GM11168 (cell line): ENCODE measurements around the gene DPYD.

Experiments used
- in situ Hi-C: fragments of 300-500 bp; cut with MboI; formaldehyde crosslinking; loops from one replicate; pipeline ENCODE4 v1.12.0; 2022; ENCODE audit warnings: low sequenced_read_pairs; ENCODE audit not compliant: unreplicated experiment

DPYD gene

GRCh38 chr1:97849345-97850340 lies 71.2 kb downstream of the DPYD start:
- in situ Hi-C loops, result no loop called here

GRCh38 chr1:97845805-97846204 lies 75.0 kb downstream of the DPYD start:
- in situ Hi-C loops, result no loop called here

- in situ Hi-C loops, result no loop called here
Observed at GRCh38 chr1:97844552-97845089, 76.2 kb downstream of the DPYD start.

- in situ Hi-C loops, result no loop called here
Observed at GRCh38 chr1:97841338-97841737, 79.5 kb downstream of the DPYD start.

- in situ Hi-C loops, result no loop called here
Observed at GRCh38 chr1:97837161-97837560, 83.7 kb downstream of the DPYD start.

DNA sequence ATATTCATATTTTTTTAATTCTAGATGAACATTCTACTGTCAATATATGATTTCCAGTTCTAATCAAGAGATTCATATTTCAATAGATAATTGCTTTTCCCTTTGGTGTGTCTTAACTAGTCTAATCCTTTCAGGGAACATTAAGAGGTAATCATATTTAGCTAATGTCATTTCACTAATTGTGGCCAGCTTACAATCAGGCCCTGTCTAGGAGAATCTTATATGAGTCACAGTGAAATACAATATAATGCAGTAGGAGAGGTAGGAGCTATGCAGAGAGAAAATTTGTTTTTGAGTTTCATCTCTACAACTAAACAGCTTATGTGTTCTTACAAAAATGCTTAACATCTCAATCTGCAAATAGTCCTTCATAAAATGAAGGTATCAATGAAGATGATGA lies 85.9 kb downstream of the DPYD start:
- in situ Hi-C loops, result no loop called here

DNA sequence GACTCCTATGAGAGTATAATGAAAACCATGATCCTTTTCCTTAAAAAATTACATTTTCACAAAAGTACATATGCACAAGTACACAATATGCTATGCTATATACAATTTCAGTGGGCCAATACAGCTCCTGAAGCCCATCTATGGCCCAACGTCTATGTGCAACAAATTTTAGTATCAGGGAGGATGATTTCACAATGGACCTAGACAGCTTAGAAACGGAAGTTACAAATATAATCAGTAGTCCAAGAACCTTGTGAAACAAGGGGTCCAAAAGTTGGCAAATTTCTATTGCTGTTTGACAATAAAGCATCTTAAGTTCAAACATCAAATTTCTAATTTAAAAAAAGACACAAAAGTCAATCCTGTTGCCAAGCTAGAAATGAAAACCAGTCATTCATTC lies 87.0 kb downstream of the DPYD start:
- in situ Hi-C loops, result no loop called here

GRCh38 chr1:97832481-97832880 lies 88.4 kb downstream of the DPYD start:
- in situ Hi-C loops, result no loop called here

- in situ Hi-C loops, result no loop called here
Observed at GRCh38 chr1:97827887-97828286, 92.9 kb downstream of the DPYD start.

GRCh38 chr1:97826820-97827219 lies 94.0 kb downstream of the DPYD start:
- in situ Hi-C loops, result no loop called here

DNA sequence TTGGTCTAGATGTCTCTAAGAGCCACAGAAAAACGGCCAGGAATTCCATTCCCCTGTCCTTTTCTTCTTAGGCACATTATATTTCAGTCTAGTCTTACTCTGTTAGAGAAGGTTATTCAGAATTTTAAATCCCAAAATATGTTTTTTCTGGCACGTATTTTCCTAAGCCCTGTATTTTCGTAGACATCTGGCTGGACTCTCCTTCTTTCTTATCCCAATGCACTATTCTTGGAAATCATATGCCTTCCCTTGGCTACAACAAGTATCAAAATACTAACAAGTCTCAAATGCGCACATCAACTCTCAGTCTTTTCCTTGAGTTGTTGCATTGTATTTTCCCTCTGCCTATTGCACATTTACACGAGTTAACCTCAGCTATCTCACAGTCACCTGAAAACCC lies 96.2 kb downstream of the DPYD start:
- in situ Hi-C loops, result no loop called here

DNA sequence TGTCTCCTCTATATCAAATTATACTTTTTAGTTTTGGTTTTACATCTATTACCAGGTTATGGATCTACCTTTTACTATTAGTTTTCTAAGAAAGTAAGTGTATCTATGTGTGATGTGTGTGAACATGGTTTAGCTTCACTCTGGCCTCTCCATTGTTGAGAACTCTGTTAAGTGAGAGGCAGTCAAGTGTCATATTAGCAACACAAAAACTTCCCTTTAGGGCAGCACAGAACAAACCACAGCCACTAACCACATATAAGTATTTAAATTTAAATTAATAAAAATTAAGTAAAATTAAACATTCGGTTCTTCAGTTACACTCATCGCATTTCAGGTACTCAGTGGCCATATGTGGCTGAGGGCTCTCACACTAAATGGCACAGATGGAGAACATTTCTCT lies 96.6 kb downstream of the DPYD start:
- in situ Hi-C loops, result no loop called here

- in situ Hi-C loops, result no loop called here
Observed at GRCh38 chr1:97820470-97821188, 100.2 kb downstream of the DPYD start.

DNA sequence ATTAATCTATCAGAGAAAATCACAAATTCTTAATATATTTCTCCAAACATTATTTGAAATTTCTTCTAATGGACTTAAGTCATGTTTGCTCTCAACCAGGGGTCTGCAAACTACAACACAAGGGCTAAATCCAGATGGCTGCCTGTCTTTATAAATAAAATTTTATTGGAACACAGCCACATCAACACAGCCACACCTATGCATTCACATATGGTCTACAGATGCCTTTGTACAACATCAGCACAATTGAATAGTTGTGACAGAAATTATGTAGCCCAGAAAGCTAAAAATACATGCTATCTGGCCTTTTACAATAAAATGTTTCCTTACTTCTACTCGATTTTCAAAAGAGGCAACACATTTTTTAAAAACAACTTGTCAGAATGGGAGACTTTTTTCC lies 103.9 kb downstream of the DPYD start:
- in situ Hi-C loops, result no loop called here

- in situ Hi-C loops, result no loop called here
Observed at GRCh38 chr1:97814804-97815203, 106.0 kb downstream of the DPYD start.

GRCh38 chr1:97814121-97814520 lies 106.7 kb downstream of the DPYD start:
- in situ Hi-C loops, result no loop called here

DNA sequence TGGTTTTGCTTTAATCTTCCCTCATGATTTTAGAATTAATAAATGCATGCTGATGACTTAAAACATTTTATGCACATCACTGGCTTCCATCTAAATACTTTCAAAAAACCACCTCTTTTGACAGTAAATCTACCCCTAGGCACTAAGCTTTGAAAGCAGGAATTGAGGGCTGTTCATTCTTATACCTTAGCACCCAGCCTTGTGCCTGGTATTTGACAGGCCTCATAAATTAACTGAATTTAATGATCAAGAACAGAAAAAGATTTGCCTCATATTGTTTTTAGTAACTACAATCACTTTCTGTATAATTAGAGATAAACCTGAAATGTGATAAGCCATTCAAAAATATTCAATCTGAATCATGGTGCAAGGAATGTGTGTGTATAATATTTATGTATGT lies 108.8 kb downstream of the DPYD start:
- in situ Hi-C loops, result no loop called here

DNA sequence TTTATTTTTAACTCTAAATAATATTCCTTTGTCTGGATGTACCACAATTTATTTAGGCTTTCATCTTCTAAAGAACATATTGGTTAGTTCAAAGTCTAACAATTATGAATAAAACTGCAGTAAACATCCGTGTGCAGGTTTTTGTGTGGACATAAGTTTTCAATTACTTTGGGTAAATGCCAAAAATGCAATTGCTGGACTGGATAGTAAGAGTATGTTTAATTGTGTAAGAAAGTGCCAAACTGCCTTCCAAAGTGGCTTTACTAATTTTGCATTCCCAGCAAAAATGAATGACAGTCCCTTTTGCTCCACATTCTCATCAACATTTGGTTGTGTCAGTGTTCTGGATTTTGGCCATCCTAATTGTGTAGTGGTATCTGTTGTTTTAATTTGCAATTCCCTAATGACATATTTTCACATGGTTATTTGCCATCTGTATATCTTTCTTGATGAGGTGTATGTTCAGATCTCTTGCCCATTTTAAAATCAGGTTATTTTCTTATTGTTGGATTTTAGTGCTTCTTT lies 113.8 kb downstream of the DPYD start:
- in situ Hi-C loops, result no loop called here

DNA sequence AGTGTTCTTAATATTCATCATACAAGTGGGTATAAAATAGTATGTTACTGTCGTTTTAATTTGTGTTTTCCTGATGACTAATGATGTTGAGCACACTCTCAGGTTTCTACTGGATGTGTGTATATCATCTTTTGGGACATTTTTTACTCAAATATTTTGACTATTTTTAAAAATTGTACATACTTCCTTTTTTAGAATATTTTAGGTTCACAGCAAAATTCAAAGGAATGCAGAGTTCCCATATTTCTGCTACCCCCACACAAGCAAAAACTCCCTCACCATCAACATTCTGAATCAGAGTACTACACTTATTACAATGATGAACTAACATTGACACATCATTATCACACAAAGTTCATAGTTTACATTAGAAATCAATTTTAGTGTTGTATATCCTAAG lies 114.5 kb downstream of the DPYD start:
- in situ Hi-C loops, result no loop called here

DNA sequence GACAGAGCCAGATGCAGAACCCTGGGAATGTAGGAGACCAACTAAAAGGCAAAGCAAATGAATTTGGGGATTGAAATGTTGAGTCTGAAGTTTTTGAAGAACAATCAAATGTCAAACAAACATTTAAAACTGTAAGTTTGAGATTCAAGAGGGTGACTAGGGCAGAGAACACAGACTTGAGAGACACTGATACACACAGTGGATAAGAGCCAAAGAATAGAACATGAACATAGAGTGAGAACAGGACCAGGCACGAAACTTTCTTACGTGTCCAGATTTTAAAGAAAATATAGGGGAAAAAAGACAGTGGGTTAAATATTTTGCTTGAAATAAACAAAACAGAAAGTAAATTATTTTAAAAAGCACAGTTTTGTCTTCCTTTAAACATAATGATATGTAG lies 115.7 kb downstream of the DPYD start:
- in situ Hi-C loops, result no loop called here

GRCh38 chr1:97803026-97803425 lies 117.8 kb downstream of the DPYD start:
- in situ Hi-C loops, result no loop called here
